K562 (cell line): ENCODE measurements around the gene SAFB. TPM values are rescaled to one million over a fixed set of nuclear protein-coding genes. Genes with fewer than 3 reads are reported as not detected.

ENCODE experiments used
- EGR1 ChIP-seq: fragments of 450-650 bp; conservative IDR thresholded peaks from 2 replicates; pipeline ENCODE4 v1.6.1; 2017; ENCODE audit warnings: mild to moderate bottlenecking
- GATAD2B ChIP-seq: fragments of 450-650 bp; IDR thresholded peaks from 2 replicates; pipeline ENCODE4 v1.6.1; 2017; ENCODE audit warnings: mild to moderate bottlenecking, borderline replicate concordance
- KDM2B ChIP-seq: fragments of 250-450 bp; sonication (Bioruptor Pico); IDR thresholded peaks from 2 replicates; pipeline ENCODE4 v1.8.0; 2021; ENCODE audit warnings: mild to moderate bottlenecking, moderate library complexity
- LARP7 ChIP-seq: fragments of 450-650 bp; IDR thresholded peaks from 2 replicates; pipeline ENCODE4 v1.6.1; 2016
- RBM39 ChIP-seq: fragments of 200-400 bp; formaldehyde crosslinking; optimal IDR thresholded peaks from 2 replicates; pipeline ENCODE3; 2018; ENCODE audit warnings: low read depth, low read length
- SRSF3 ChIP-seq: fragments of 200-400 bp; formaldehyde crosslinking; IDR thresholded peaks from 2 replicates; pipeline ENCODE4 v1.6.1; 2016; ENCODE audit warnings: mild to moderate bottlenecking, low read length, moderate library complexity; ENCODE audit not compliant: insufficient read depth
- TAF15 ChIP-seq: fragments of 200-400 bp; formaldehyde crosslinking; IDR thresholded peaks from 2 replicates; pipeline ENCODE4 v1.6.1; 2017; ENCODE audit warnings: mild to moderate bottlenecking, low read depth, low read length, moderate library complexity
- THRAP3 ChIP-seq: fragments of 450-650 bp; IDR thresholded peaks from 2 replicates; pipeline ENCODE4 v1.6.1; 2016; ENCODE audit warnings: mild to moderate bottlenecking, inconsistent platforms, borderline replicate concordance
- ZBED1 ChIP-seq: IDR thresholded peaks from 2 replicates; pipeline ENCODE4 v1.6.1; 2014
- ZNF644 ChIP-seq: fragments of 200-800 bp; sonication (Bioruptor generic); IDR thresholded peaks from 2 replicates; pipeline ENCODE4 v1.6.1; 2016; ENCODE audit warnings: low read depth, missing genetic modification characterization, missing compliant biosample characterization
- polyA plus RNA-seq, 8 experiments: library from polyadenylated mRNA; depleted of rRNA in 4 of 8; stranded (reverse) in 5 of 8; unstranded in 3 of 8; fragments of >200 nt; fragmentation: Nextera tagmentation in 2 of 8; fragmentation: Illumina TruSeq in 1 of 8; extraction: Ambion mirVana in 2 of 8; extraction: Trizol in 1 of 8; gene quantifications; 2 replicates each; pipeline versions ENCODE4 v1.2.1 to v1.2.3, GENCODE V29; 2011 to 2014; ENCODE audit warnings: inconsistent platforms in 1 of 8, missing spikeins in 1 of 8
- total RNA-seq, 7 experiments: library from RNA; depleted of rRNA in 6 of 7; stranded (reverse); fragments of >200 nt in 6 of 7; fragmentation: Illumina TruSeq in 2 of 7; extraction: Trizol in 2 of 7; gene quantifications; 2 replicates each; pipeline versions ENCODE4 v1.2.1 to v1.2.3, GENCODE V29; 2011 to 2021; ENCODE audit warnings: low replicate concordance in 1 of 7
- TF ChIP-seq, protein P1 (sequence below): fragments of 450-650 bp; IDR thresholded peaks from 2 replicates; pipeline ENCODE4 v1.6.1; 2016; ENCODE audit warnings: low read depth
- TF ChIP-seq, protein P2 (sequence below): fragments of 450-650 bp; formaldehyde crosslinking; IDR thresholded peaks from 2 replicates; pipeline ENCODE4 v1.4.0; 2020; ENCODE audit warnings: mild to moderate bottlenecking, moderate library complexity
- TF ChIP-seq, protein P3 (sequence below): fragments of 450-650 bp; IDR thresholded peaks from 2 replicates; pipeline ENCODE4 v1.6.1; 2016; ENCODE audit warnings: low read depth, mild to moderate bottlenecking, moderate library complexity
- TF ChIP-seq, protein P4 (sequence below): fragments of 450-650 bp; IDR thresholded peaks from 2 replicates; pipeline ENCODE4 v1.6.1; 2016; ENCODE audit warnings: borderline replicate concordance
- TF ChIP-seq, protein P5 (sequence below): sonication (generic); formaldehyde crosslinking; IDR thresholded peaks from 2 replicates; pipeline ENCODE4 v1.8.0; 2022; ENCODE audit warnings: mild to moderate bottlenecking, missing genetic modification reagents

Gene SAFB
- total and polyA plus RNA-seq, 9 of the 15 experiments (the other 6 are each of a cell fraction or from before 2014, with no cell fraction given) = 1.1 to 151 (median 83.1) TPM

DNA sequence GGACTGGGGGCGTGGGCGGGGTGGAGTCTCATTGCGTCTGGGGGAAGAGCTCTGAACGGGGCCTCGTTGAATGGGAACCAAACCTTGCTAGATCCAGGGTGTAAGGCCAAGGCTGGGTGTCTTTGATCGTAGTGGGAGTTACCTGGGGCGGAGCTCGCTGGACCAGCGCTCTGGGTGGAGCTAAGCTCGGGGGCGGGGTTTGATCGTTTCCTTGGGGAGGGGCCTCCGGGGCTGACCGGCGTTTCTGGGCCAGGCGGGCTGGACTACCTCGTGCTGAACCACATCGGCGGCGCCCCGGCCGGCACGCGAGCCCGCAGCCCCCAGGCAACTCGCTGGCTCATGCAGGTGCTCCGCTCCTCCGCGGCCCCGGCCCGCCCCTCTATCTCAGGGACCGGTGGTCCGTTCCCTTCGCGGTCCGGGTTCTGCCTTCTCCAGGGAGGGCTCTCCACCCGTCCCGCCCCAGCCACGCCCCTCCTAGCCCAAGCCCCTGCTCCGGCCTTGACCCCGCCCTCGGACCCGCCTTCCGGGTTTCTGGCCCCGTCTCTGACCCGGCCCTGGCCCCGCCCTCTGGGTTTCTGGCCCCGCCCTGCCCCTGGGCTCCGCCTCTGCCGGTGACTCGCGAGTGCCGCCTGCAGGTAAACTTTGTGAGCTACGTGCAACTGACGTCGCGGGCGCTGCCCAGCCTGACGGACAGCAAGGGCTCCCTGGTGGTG is 63.9 kb downstream of the SAFB start (continued):
- TF ChIP-seq, protein P1, sequence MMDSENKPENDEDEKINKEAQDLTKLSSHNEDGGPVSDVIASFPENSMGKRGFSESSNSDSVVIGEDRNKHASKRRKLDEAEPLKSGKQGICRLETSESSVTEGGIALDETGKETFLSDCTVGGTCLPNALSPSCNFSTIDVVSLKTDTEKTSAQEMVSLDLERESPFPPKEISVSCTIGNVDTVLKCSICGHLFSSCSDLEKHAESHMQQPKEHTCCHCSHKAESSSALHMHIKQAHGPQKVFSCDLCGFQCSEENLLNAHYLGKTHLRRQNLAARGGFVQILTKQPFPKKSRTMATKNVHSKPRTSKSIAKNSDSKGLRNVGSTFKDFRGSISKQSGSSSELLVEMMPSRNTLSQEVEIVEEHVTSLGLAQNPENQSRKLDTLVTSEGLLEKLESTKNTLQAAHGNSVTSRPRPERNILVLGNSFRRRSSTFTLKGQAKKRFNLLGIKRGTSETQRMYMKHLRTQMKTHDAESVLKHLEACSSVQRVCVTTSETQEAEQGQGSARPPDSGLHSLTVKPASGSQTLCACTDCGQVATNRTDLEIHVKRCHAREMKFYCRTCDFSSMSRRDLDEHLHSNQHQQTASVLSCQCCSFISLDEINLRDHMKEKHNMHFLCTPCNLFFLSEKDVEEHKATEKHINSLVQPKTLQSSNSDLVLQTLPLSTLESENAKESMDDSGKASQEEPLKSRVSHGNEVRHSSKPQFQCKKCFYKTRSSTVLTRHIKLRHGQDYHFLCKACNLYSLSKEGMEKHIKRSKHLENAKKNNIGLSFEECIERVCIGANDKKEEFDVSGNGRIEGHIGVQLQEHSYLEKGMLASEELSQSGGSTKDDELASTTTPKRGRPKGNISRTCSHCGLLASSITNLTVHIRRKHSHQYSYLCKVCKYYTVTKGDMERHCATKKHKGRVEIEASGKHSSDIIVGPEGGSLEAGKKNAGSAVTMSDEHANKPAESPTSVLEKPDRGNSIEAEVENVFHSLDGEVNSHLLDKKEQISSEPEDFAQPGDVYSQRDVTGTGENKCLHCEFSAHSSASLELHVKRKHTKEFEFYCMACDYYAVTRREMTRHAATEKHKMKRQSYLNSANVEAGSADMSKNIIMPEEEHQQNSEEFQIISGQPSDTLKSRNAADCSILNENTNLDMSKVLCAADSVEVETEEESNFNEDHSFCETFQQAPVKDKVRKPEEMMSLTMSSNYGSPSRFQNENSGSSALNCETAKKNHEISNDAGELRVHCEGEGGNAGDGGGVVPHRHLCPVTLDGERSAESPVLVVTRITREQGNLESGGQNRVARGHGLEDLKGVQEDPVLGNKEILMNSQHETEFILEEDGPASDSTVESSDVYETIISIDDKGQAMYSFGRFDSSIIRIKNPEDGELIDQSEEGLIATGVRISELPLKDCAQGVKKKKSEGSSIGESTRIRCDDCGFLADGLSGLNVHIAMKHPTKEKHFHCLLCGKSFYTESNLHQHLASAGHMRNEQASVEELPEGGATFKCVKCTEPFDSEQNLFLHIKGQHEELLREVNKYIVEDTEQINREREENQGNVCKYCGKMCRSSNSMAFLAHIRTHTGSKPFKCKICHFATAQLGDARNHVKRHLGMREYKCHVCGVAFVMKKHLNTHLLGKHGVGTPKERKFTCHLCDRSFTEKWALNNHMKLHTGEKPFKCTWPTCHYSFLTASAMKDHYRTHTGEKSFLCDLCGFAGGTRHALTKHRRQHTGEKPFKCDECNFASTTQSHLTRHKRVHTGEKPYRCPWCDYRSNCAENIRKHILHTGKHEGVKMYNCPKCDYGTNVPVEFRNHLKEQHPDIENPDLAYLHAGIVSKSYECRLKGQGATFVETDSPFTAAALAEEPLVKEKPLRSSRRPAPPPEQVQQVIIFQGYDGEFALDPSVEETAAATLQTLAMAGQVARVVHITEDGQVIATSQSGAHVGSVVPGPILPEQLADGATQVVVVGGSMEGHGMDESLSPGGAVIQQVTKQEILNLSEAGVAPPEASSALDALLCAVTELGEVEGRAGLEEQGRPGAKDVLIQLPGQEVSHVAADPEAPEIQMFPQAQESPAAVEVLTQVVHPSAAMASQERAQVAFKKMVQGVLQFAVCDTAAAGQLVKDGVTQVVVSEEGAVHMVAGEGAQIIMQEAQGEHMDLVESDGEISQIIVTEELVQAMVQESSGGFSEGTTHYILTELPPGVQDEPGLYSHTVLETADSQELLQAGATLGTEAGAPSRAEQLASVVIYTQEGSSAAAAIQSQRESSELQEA = no peak
- TF ChIP-seq, protein P2, sequence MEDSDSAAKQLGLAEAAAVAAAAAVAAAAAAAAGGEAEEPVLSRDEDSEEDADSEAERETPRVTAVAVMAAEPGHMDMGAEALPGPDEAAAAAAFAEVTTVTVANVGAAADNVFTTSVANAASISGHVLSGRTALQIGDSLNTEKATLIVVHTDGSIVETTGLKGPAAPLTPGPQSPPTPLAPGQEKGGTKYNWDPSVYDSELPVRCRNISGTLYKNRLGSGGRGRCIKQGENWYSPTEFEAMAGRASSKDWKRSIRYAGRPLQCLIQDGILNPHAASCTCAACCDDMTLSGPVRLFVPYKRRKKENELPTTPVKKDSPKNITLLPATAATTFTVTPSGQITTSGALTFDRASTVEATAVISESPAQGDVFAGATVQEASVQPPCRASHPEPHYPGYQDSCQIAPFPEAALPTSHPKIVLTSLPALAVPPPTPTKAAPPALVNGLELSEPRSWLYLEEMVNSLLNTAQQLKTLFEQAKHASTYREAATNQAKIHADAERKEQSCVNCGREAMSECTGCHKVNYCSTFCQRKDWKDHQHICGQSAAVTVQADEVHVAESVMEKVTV (CRISPR knock-in tag) = no peak
- no peak for TF ChIP-seq ZNF644 (tag)
- TF ChIP-seq TAF15 = no peak
- no peak for TF ChIP-seq ZBED1
- TF ChIP-seq RBM39 = no peak
- TF ChIP-seq, protein P3, sequence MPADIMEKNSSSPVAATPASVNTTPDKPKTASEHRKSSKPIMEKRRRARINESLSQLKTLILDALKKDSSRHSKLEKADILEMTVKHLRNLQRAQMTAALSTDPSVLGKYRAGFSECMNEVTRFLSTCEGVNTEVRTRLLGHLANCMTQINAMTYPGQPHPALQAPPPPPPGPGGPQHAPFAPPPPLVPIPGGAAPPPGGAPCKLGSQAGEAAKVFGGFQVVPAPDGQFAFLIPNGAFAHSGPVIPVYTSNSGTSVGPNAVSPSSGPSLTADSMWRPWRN = no peak
- no peak for TF ChIP-seq LARP7
- TF ChIP-seq EGR1 = peak; percentile 74
- no peak for TF ChIP-seq THRAP3
- TF ChIP-seq, protein P4, sequence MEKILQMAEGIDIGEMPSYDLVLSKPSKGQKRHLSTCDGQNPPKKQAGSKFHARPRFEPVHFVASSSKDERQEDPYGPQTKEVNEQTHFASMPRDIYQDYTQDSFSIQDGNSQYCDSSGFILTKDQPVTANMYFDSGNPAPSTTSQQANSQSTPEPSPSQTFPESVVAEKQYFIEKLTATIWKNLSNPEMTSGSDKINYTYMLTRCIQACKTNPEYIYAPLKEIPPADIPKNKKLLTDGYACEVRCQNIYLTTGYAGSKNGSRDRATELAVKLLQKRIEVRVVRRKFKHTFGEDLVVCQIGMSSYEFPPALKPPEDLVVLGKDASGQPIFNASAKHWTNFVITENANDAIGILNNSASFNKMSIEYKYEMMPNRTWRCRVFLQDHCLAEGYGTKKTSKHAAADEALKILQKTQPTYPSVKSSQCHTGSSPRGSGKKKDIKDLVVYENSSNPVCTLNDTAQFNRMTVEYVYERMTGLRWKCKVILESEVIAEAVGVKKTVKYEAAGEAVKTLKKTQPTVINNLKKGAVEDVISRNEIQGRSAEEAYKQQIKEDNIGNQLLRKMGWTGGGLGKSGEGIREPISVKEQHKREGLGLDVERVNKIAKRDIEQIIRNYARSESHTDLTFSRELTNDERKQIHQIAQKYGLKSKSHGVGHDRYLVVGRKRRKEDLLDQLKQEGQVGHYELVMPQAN = peak; percentile 95; the same call in 1 of the 2 replicates
- TF ChIP-seq, protein P5, sequence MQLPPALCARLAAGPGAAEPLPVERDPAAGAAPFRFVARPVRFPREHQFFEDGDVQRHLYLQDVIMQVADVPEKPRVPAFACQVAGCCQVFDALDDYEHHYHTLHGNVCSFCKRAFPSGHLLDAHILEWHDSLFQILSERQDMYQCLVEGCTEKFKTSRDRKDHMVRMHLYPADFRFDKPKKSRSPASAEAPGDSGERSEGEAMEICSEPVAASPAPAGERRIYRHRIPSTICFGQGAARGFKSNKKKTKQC = 0 out of 2 replicates have a peak, but pooled peaks have one; percentile 48
- no peak for TF ChIP-seq SRSF3
- no peak for TF ChIP-seq GATAD2B
- no peak for TF ChIP-seq KDM2B (CRISPR knock-in tag)
